B cell (primary cell): ENCODE data around the gene OPTN.

Experiments used
- CTCF ChIP-seq: fragments of 200-600 bp; IDR thresholded peaks from one replicate; pipeline ENCODE4 v1.8.0; 2022; ENCODE audit warnings: antibody characterized with exemption, mild to moderate bottlenecking
- EZH2 ChIP-seq: IDR thresholded peaks from 2 replicates; pipeline ENCODE4 v1.6.1; 2012; ENCODE audit warnings: borderline replicate concordance, low read depth, mild to moderate bottlenecking, moderate library complexity, low read length; ENCODE audit not compliant: insufficient read depth, poor library complexity, severe bottlenecking

- TF ChIP-seq CTCF (no peak), EZH2 (no peak)
Observed at GRCh38 chr10:13161857-13162271, 61.9 kb downstream of the OPTN start.
